A673 (cell line): ENCODE measurements around the gene NEDD4L.

Experiments
- EZH2 ChIP-seq: fragments of 200-600 bp; sonication (generic); IDR thresholded peaks from 2 replicates; pipeline ENCODE4 v1.6.1; 2017; ENCODE audit warnings: borderline replicate concordance, low read depth, mild to moderate bottlenecking, mixed read lengths, antibody characterized with exemption, low read length; ENCODE audit not compliant: poor library complexity, severe bottlenecking
- TF ChIP-seq, protein P1 (sequence below): fragments of 300-800, 200-600 bp; sonication (generic); conservative IDR thresholded peaks from 2 replicates; pipeline ENCODE4 v1.5.1; 2017; ENCODE audit warnings: low read depth, mild to moderate bottlenecking, antibody characterized with exemption, low read length, moderate library complexity, mixed read lengths

DNA sequence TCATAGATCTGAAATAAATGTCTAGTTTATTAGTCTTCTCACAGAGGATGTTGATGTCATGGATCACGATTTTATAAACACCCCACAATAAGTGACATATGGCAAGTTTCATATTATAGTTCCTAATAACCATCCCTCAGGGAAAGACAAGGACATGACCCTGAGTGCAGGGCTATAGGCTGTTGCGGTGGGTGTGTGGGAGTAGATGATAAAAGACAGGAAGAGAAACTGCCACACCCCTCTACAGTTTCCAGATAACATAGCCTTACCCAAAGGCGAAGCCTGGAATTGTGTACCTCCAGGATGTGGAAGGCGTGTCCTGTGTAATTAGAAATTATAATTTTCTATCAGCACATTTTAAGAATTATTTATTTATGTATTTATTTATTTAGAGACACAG, 2.4 kb upstream of the NEDD4L start:
- TF ChIP-seq, protein P1, sequence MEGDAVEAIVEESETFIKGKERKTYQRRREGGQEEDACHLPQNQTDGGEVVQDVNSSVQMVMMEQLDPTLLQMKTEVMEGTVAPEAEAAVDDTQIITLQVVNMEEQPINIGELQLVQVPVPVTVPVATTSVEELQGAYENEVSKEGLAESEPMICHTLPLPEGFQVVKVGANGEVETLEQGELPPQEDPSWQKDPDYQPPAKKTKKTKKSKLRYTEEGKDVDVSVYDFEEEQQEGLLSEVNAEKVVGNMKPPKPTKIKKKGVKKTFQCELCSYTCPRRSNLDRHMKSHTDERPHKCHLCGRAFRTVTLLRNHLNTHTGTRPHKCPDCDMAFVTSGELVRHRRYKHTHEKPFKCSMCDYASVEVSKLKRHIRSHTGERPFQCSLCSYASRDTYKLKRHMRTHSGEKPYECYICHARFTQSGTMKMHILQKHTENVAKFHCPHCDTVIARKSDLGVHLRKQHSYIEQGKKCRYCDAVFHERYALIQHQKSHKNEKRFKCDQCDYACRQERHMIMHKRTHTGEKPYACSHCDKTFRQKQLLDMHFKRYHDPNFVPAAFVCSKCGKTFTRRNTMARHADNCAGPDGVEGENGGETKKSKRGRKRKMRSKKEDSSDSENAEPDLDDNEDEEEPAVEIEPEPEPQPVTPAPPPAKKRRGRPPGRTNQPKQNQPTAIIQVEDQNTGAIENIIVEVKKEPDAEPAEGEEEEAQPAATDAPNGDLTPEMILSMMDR, result no peak
- TF ChIP-seq EZH2, result no peak
